HG02623 (cell line): Measurements from ENCODE around the gene SNRNP70.
"Not testable (repeated sequence)": the region's sequence is repeated elsewhere in the genome, so short reads cannot be mapped to it uniquely, and the experiment has no call there.

Source experiments
- ATAC-seq: cut with Tn5 transposase; IDR thresholded peaks from one replicate; pipeline ENCODE4 v1.9.1; 2021; ENCODE audit warnings: moderate library complexity; ENCODE audit not compliant: unreplicated experiment

Gene SNRNP70

DNA sequence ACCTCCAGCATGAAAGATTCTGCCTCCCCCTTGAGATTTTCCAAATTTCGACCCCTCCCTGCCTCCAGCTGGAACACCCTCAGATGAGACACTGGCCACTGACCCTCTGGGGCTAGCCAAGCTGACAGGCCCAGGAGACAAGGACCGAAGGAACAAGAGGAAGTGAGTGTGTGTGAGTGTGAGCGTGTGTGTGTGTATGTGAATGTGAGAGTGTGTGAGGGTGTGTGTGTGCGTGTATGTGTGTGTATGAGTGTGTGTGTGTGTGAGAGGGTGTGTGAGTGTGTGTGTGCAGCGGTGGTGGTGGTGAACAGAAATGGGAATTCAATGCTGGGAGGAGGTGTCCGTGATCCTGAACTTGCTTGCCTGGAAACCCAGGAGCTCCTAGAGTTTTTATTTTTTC lies 56.1 kb downstream of the SNRNP70 start:
- no peak for ATAC-seq

GRCh38 chr19:49142866-49143335 lies 57.6 kb downstream of the SNRNP70 start:
- ATAC-seq: no peak

GRCh38 chr19:49145573-49146407 lies 60.5 kb downstream of the SNRNP70 start:
- ATAC-seq: no peak

- not testable (repeated sequence) for ATAC-seq
These were observed 61.1 kb downstream of the SNRNP70 start for GRCh38 chr19:49146408-49146770.

DNA sequence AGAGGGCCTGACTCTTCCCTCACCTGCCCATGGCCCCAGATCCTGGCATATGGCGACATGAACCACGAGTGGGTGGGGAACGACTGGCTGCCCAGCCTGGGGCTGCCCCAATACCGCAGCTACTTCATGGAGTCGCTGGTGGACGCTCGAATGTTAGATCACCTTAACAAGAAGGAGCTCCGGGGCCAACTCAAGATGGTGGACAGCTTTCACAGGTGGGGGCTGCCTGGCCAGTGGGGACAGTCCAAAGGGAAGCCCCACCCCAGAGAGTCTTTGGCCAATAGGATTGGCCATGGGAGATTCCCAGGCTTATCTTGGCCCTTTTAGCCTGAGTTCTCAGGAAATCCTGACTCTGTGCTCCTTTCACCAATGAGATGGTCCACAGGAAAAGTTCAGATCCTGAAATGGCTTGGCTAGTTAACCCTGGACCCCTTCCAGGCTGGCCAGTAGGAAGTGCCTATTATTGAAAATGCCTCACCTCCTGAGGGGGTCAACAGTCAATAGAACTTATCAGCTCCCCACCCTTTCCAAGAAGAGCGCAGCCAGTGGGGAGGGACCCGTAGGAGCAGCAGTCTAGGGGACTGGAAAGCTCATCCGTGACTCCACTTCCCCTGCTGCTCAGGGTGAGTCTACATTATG lies 62.9 kb downstream of the SNRNP70 start:
- ATAC-seq: no peak

GRCh38 chr19:49148784-49149651 lies 63.8 kb downstream of the SNRNP70 start:
- ATAC-seq: no peak

DNA sequence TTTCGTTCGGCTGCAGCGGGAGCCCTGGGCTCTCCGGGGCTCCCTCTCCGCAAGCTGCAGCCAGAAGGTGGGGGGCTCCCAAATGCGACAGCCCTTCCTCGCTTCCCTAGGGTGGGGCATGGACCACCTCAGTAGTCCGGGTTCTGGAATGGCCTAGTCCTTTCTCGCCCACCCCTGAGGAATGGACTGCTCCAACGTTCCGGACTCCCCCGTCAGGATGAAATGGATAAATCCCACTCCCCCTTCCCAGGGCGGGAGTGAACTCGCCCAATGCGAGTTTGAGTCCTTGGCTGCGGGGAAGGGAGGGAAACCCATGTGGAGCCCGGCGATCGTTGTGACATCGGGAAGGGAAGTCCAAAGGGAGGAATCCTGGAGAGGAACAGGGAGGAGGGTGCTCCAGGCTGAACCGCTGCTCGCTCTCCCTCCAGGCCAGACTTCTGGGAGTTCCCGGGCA lies 64.4 kb downstream of the SNRNP70 start:
- ATAC-seq: no peak

DNA sequence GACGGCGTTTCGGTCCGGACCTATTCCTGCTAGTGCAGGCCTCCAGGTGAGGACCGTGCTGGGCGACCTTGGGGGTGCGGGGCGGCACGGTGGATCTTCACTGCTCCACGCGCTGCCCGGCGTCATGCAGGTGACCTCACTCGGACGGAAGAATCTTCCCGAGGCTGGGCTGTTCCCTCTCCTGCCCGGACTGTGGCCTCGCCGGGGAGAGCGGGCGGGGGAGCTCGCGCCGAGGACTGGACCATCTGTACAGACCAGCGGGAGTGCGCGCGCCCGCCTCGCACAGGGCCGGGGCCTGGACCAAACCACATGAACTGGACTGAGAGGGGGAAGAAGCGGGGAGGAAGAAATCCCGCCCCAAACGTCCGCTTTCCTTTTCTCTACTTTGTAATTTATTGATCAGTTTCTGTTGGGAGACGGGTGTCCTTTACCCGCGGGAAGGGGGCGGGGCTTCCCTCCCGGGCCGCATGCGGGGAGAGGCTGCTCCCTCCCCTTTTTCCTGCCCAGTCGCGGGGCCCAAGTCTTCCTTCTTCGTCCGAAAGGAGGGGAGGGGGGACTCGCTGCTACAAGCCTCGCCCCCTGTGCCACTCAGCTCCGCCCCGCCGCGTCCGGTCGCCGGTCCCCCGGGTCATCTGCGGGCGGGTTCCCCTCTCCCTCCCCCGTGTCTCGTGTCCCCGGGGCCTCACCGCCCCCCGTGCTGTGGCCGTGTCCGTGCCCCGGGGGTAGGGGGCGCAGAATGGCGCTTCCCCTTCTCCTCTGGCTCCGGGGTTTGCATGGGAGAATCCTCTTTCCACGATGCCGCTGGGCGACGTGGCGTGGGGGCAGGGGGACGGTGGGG lies 65.1 kb downstream of the SNRNP70 start:
- ATAC-seq: no peak

DNA sequence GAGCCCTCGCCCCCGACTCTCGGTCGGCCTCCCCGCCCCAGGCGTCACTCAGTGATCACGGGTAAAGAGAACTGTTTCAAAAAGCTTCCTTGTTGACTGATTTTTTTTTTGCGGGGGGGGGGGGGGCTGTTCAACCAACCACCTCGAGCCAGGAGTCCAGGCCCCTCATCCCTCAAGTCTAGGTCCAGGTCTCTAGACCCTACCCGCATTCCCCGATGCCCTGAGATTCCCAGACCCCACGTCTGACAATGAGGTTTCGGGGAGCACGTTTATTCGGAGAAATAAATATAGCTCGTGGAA lies 65.6 kb downstream of the SNRNP70 start:
- ATAC-seq: no peak

DNA sequence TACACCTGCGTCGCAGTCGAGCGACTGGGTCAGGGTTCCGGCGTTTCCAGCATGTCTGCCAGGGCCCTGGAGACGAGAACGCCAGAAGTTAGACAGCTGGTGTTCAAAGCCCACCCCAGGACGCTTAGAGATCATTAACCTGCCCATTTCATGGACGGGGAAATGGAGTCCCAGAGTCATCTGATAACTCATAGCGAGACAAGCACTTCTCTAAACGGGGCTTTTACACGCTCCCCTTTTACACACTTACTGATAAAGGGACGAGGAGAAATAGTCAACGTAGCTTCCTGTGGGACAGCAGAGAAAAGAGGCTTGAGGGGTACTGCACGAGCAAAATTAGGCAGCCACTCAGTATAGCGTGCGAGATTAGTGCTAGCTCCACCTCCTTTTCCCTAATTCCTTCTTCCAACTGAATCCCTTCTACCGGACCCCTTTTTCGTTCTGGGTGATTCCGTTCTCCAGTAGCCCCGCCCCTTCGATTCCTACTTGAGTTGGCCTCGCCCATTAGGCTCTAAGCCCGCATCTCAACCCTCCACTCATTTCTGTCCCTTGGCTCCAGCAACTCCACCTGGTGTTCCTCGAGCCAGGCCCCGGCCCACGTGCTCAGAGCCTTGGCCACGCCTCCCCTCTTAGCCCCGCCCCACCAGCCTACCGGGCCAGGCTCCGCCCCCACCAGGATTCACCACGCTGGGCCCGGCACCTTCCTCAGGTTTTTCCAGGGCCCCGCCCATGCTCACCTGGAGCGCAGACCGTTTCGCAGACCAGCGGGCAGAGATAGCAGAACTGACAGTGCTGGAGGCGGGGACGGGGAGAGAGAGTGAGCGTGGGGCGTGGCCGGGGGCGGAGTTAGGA lies 66.2 kb downstream of the SNRNP70 start:
- no peak for ATAC-seq

DNA sequence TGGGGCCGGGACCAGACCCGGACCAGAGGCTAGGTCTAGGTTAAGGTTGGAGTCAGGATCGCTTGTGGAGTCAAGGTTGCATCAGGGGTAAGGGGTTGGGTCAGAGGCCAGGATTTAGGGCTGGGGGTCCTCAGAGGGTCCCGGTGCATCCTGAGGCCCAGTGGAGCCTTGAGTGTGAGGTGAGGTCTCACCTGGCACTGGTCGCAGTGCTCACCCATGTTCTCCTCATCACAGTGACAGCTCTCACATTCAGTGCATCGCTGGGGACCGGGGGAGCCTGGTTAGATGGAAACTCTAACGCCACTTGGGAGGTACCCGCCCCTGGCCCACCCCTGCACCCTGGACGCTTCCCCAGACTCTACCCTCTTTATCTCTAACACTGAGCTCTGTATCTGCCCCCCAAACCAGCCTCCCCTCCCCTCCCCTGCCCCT lies 66.9 kb downstream of the SNRNP70 start:
- no peak for ATAC-seq

GRCh38 chr19:49153167-49153809 lies 68.0 kb downstream of the SNRNP70 start:
- ATAC-seq: no peak

GRCh38 chr19:49154279-49154678 lies 69.0 kb downstream of the SNRNP70 start:
- ATAC-seq: no peak

- ATAC-seq: no peak
These were observed 70.0 kb downstream of the SNRNP70 start, which contains the start of gene HRC for GRCh38 chr19:49155005-49155819. Gene HRC, minus strand, starts transcription at chr19:49155396. Its CDS starts 159 bp downstream, at chr19:49155237.

DNA sequence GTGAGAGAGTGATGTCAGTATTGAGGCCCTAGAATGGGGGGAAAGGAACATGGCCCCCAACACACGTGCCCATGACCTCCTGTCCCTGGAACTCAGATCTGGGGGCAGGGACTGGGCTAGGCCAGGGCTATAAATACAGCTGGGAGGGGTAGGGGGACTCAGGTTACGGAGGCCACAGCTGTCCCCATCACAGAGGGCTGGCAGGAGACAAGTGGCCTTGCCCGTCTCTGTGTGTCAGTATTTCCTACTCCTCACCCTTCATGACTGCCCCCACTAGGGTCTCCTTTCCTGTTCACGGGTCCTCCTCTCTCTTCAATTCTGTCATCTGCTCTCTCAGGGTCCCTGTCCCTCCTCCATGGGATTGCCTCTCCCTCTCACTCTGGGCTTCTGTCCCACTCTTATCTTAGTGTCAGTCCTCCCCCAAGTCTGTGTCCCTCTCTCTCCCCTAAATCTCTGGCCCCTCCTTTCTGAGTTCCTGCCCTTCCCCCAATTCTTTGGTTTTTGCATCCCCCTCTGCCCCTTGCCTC lies 70.6 kb downstream of the SNRNP70 start:
- no peak for ATAC-seq

DNA sequence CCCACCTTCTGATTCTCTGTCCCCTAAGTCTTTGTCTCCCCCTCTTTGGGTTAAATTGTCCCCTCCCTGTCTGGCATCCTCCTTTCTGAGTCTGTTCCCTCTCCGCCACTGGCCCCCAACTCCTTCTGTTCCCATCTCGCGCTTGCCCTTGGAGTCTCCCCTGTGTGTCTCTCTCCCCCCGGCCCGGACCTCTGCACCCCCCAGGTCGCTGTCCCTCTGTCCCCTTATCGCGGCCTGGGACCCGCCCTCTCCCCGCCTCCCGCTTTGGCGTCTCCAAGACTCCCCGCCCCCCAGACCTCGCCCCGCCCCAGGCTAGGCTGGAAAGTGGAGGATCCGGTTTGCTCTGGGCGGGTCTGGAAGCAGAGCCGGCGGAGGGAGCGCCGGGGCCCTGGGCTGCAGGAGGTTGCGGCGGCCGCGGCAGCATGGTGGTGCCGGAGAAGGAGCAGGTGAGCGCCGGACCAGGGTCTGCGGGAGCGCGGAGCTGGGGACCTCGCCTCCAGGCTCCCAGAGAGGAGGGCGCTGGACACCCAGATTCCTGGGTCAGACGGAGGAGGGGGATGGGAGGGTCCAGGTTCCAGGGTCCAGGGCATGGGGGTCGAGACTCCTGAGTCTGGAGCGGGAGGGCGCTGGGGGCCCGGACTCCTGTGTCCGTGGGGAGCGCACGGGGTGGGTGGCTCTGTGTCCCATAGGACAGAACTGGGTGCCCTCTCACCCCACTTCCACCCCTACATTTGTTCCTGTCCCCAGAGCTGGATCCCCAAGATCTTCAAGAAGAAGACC lies 72.4 kb downstream of the SNRNP70 start, which contains the start of gene TRPM4:
Gene TRPM4 (plus strand): TSS at position 348 of the 780 bp plus-strand sequence. CDS start 75 bp downstream, at position 423.
- ATAC-seq: no peak
